B cell (primary cell): ENCODE measurements around the gene TSGA10. TPM values are rescaled to one million over a fixed set of nuclear protein-coding genes. Genes with fewer than 3 reads are reported as not detected.

Experiments used
- ATAC-seq: fragments of 200-7000 bp; cut with Tn5 transposase; one replicate; pipeline ENCODE4 v1.10.0; 2021; ENCODE audit warnings: low read depth, mild to moderate bottlenecking, moderate number of reproducible peaks, moderate library complexity
- CTCF ChIA-PET: fragments of 350-600 bp; sonication (Branson Sonifier 250); formaldehyde crosslinking; loops from one replicate; lab custom pipeline; 2021; ENCODE audit warnings: antibody characterized with exemption, inconsistent platforms; lab: Charles Lee
- POLR2A ChIA-PET: fragments of 350-600 bp; sonication (Branson Sonifier 250); formaldehyde crosslinking; loops from one replicate; lab custom pipeline; 2021; ENCODE audit warnings: antibody characterized with exemption; lab: Charles Lee
- DNase-seq: peaks from one replicate; pipeline ENCODE4 v3.0.0; 2013
- H2AFZ ChIP-seq: 2 replicates; pipeline ENCODE4 v1.6.1; 2012; ENCODE audit warnings: mild to moderate bottlenecking, low read depth, low read length; ENCODE audit not compliant: insufficient read depth, poor library complexity, severe bottlenecking
- H3K27ac ChIP-seq, 2 donors: 1 replicate in 1 of 2; 2 replicates in 1 of 2; pipeline ENCODE4 v1.5.1; 2012 to 2013; ENCODE audit warnings: low read length in 2 of 2, mild to moderate bottlenecking in 2 of 2, moderate library complexity in 1 of 2
- H3K27me3 ChIP-seq, 4 experiments: fragments of 200-600 bp in 1 of 4; sonication (generic) in 1 of 4; replicated peaks in 1 of 4; 1 replicate in 2 of 4; 2 replicates in 2 of 4; pipeline versions ENCODE4 v1.6.1 to v1.7.0; 2013 to 2016; ENCODE audit warnings: low read length in 3 of 4, mild to moderate bottlenecking in 2 of 4, mixed read lengths in 1 of 4, moderate library complexity in 1 of 4; ENCODE audit not compliant: insufficient read depth in 4 of 4, control insufficient read depth in 3 of 4; ENCODE audit errors: control extremely low read depth in 1 of 4
- H3K36me3 ChIP-seq, 2 experiments: replicated peaks in 1 of 2; 1 replicate in 1 of 2; 2 replicates in 1 of 2; pipeline versions ENCODE4 v1.6.1 to v1.7.1; 2013; ENCODE audit warnings: low read length in 1 of 2; ENCODE audit not compliant: insufficient read depth in 2 of 2, control insufficient read depth in 1 of 2; ENCODE audit errors: control extremely low read depth in 1 of 2, extremely low read depth in 1 of 2
- H3K4me1 ChIP-seq, 2 donors: fragments of 200-600 bp in 1 of 2; sonication (generic) in 1 of 2; 1 replicate in 1 of 2; 2 replicates in 1 of 2; pipeline versions ENCODE4 v1.5.1 to v1.6.1; 2013 to 2017; ENCODE audit warnings: low read length in 2 of 2; ENCODE audit not compliant: control insufficient read depth in 2 of 2, insufficient read depth in 2 of 2
- H3K4me2 ChIP-seq: replicated peaks from 2 replicates; pipeline ENCODE3; 2012; ENCODE audit warnings: mild to moderate bottlenecking, low read depth, low read length; ENCODE audit not compliant: poor library complexity, severe bottlenecking
- H3K4me3 ChIP-seq, 5 experiments: fragments of 200-600 bp in 1 of 5; sonication (generic) in 1 of 5; 1 replicate in 3 of 5; 2 replicates in 2 of 5; pipeline versions ENCODE4 v1.5.1 to v1.7.0; 2011 to 2016; ENCODE audit warnings: low read length in 4 of 5, mild to moderate bottlenecking in 4 of 5, low read depth in 2 of 5, control low read depth in 1 of 5, moderate library complexity in 1 of 5; ENCODE audit not compliant: insufficient read depth in 1 of 5; ENCODE audit errors: control extremely low read depth in 1 of 5, extremely low read depth in 1 of 5
- H3K79me2 ChIP-seq: fragments of 200-600 bp; sonication (generic); one replicate; pipeline ENCODE4 v1.6.0; 2016; ENCODE audit warnings: low read length; ENCODE audit not compliant: control insufficient read depth, insufficient read depth
- H3K9ac ChIP-seq: fragments of 200-600 bp; sonication (generic); 2 replicates; pipeline ENCODE4 v1.6.1; 2017; ENCODE audit warnings: mild to moderate bottlenecking, low read length, moderate library complexity
- H3K9me3 ChIP-seq, 3 donors: one replicate each; pipeline versions ENCODE4 v1.6.1 to v1.7.1; 2013; ENCODE audit warnings: low read length in 2 of 3; ENCODE audit not compliant: control insufficient read depth in 2 of 3, insufficient read depth in 1 of 3; ENCODE audit errors: control extremely low read depth in 1 of 3
- H4K20me1 ChIP-seq: 2 replicates; pipeline ENCODE4 v1.6.0; 2012; ENCODE audit warnings: mild to moderate bottlenecking, low read length; ENCODE audit not compliant: insufficient read depth, control insufficient read depth, poor library complexity, severe bottlenecking
- H3K27ac Mint-ChIP-seq: one replicate; pipeline ENCODE4 v1.8.0; 2021; ENCODE audit warnings: mixed read lengths
- H3K27me3 Mint-ChIP-seq: one replicate; pipeline ENCODE4 v1.8.0; 2021; ENCODE audit warnings: mixed read lengths
- H3K4me1 Mint-ChIP-seq: one replicate; pipeline ENCODE4 v1.8.0; 2021; ENCODE audit warnings: mixed read lengths
- H3K4me3 Mint-ChIP-seq: one replicate; pipeline ENCODE4 v1.8.0; 2021; ENCODE audit warnings: mixed read lengths
- H3K9me3 Mint-ChIP-seq: one replicate; pipeline ENCODE4 v1.8.0; 2022; ENCODE audit warnings: mixed read lengths; ENCODE audit not compliant: insufficient read depth
- CTCF ChIP-seq: fragments of 200-600 bp; IDR thresholded peaks from one replicate; pipeline ENCODE4 v1.8.0; 2022; ENCODE audit warnings: antibody characterized with exemption, mild to moderate bottlenecking
- EZH2 ChIP-seq: IDR thresholded peaks from 2 replicates; pipeline ENCODE4 v1.6.1; 2012; ENCODE audit warnings: borderline replicate concordance, low read depth, mild to moderate bottlenecking, moderate library complexity, low read length; ENCODE audit not compliant: insufficient read depth, poor library complexity, severe bottlenecking
- WGBS: methylation state at CpG from one replicate; pipeline ENCODE4 v1.1.5; 2013; ENCODE audit warnings: missing lambda C conversion rate; ENCODE audit not compliant: insufficient coverage; 5-methylcytosine and 5-hydroxymethylcytosine counted together
- intact Hi-C: fragments of 100-400 bp; cut with micrococcal nuclease; formaldehyde crosslinking; loops from one replicate; pipeline ENCODE4 v1.10.0; 2022
- polyA plus RNA-seq: library from polyadenylated mRNA; depleted of rRNA; stranded (reverse); fragments of >200 nt; gene quantifications from 2 replicates; pipeline ENCODE4 v1.2.3, GENCODE V29; 2012
- total RNA-seq, 2 donors: library from RNA; stranded (reverse); fragments of 120-200 nt in 1 of 2; gene quantifications; 1 replicate in 1 of 2; 2 replicates in 1 of 2; pipeline versions ENCODE4 v1.2.3 to v1.2.4, GENCODE V29; 2013 to 2022

The TSGA10 gene
- total and polyA plus RNA-seq, 2 donors (not counting 1 experiment from before 2014, with no cell fraction given), result 4.6 to 39.6 TPM

GRCh38 chr2:99190548-99190947, 35.8 kb upstream of the TSGA10 start:
- no peak overlapping the region for H3K27ac Mint-ChIP-seq
- Histone ChIP-seq H3K27ac (no peak overlapping the region), H3K9me3 (no peaks in the 10 kb centered on the region), H3K27me3 (no peaks in the 10 kb centered on the region), H2AFZ (no peak overlapping the region), H3K36me3 (peaks cover 21 to 45% of the 10 kb centered on the region in 2 experiments), H3K4me2 (no peak overlapping the region), H3K9ac (no peak overlapping the region), H4K20me1 (no peaks in the 10 kb centered on the region), H3K4me3 (no peak overlapping the region), H3K4me1 (no peaks in the 10 kb centered on the region), H3K79me2 (peaks cover 15% of the 10 kb centered on the region)
- intact Hi-C loops, result no loop called here
- WGBS, result 89% methylated on average over 1 of the region's 1 CpG
- TF ChIP-seq EZH2 (no peak), CTCF (no peak)
- no peak overlapping the region for H3K4me3 Mint-ChIP-seq
- peaks cover 2% of the 10 kb centered on the region for H3K4me1 Mint-ChIP-seq
- DNase-seq, result no peak
- ATAC-seq, result no peak
- no peaks in the 10 kb centered on the region for H3K9me3 Mint-ChIP-seq
- no peaks in the 10 kb centered on the region for H3K27me3 Mint-ChIP-seq
- CTCF ChIA-PET, result interaction anchor here (0.7 to 1.5 kb wide), 3 partner anchors 9 to 11 kb away, joined by 3 to 4 read pairs (median 4); no protein-coding TSS in a partner anchor
- POLR2A ChIA-PET, result no interaction called here

GRCh38 chr2:99188357-99188756, 33.6 kb upstream of the TSGA10 start:
- CTCF ChIA-PET, result no interaction called here
- no peaks in the 10 kb centered on the region for H3K27me3 Mint-ChIP-seq
- intact Hi-C loops, result no loop called here
- ATAC-seq (no peak), DNase-seq (no peak)
- no peaks in the 10 kb centered on the region for H3K27me3 ChIP-seq
- H3K9me3 Mint-ChIP-seq, result no peaks in the 10 kb centered on the region
- no CpG with 5 or more reads among the region's 3 CpGs for WGBS
- H2AFZ ChIP-seq, result no peak overlapping the region
- POLR2A ChIA-PET, result no interaction called here
- no peaks in the 10 kb centered on the region for H3K9me3 ChIP-seq
- H3K27ac Mint-ChIP-seq, result no peak overlapping the region
- H3K4me1 Mint-ChIP-seq, result peaks cover 10% of the 10 kb centered on the region
- H3K4me3 ChIP-seq, result no peak overlapping the region
- TF ChIP-seq EZH2 (no peak), CTCF (no peak)
- H3K27ac ChIP-seq, result no peak overlapping the region
- no peaks in the 10 kb centered on the region for H3K4me1 ChIP-seq
- H3K4me3 Mint-ChIP-seq, result no peak overlapping the region
- peaks cover 33% of the 10 kb centered on the region for H3K79me2 ChIP-seq
- H3K36me3 ChIP-seq, result peaks cover 21 to 37% of the 10 kb centered on the region in 2 experiments
- no peak overlapping the region for H3K4me2 ChIP-seq
- no peak overlapping the region for H3K9ac ChIP-seq
- H4K20me1 ChIP-seq, result no peaks in the 10 kb centered on the region
